Activated CD8-positive, alpha-beta T cell treated with anti-CD3 and anti-CD28 coated beads for 36 hours (primary cell): ENCODE data around the gene OOSP4A. TPM values are rescaled to one million over a fixed set of nuclear protein-coding genes. Genes with fewer than 3 reads are reported as not detected.

Experiments
- ATAC-seq: fragments of 200-7000 bp; cut with Tn5 transposase; one replicate; pipeline ENCODE4 v1.10.0; 2021; ENCODE audit warnings: mild to moderate bottlenecking, moderate library complexity
- CTCF ChIA-PET: fragments of 350-600 bp; sonication (Branson Sonifier 250); formaldehyde crosslinking; loops from one replicate; lab custom pipeline; 2021; ENCODE audit warnings: antibody characterized with exemption; lab: Charles Lee
- POLR2A ChIA-PET: fragments of 350-600 bp; sonication (Branson Sonifier 250); formaldehyde crosslinking; loops from one replicate; lab custom pipeline; 2021; ENCODE audit warnings: antibody characterized with exemption; lab: Charles Lee
- DNase-seq: peaks from one replicate; pipeline ENCODE4 v3.0.0-alpha.2; 2020
- H3K27ac Mint-ChIP-seq: one replicate; pipeline ENCODE4 v1.8.0; 2021; ENCODE audit warnings: mild to moderate bottlenecking, mixed read lengths
- H3K27me3 Mint-ChIP-seq: one replicate; pipeline ENCODE4 v1.8.0; 2021; ENCODE audit warnings: mixed read lengths
- H3K36me3 Mint-ChIP-seq: one replicate; pipeline ENCODE4 v1.8.0; 2021; ENCODE audit warnings: low read depth, mixed read lengths
- H3K4me1 Mint-ChIP-seq: one replicate; pipeline ENCODE4 v1.8.0; 2021; ENCODE audit warnings: low read depth, mixed read lengths
- H3K4me3 Mint-ChIP-seq: one replicate; pipeline ENCODE4 v1.8.0; 2021; ENCODE audit warnings: mild to moderate bottlenecking, moderate library complexity, mixed read lengths
- H3K9me3 Mint-ChIP-seq: one replicate; pipeline ENCODE4 v1.8.0; 2021; ENCODE audit warnings: mixed read lengths
- intact Hi-C: fragments of 100-400 bp; cut with micrococcal nuclease; formaldehyde crosslinking; loops from one replicate; pipeline ENCODE4 v1.10.0; 2022
- total RNA-seq, 2 experiments: library from RNA; stranded (reverse); gene quantifications; one replicate each; pipeline ENCODE4 v1.2.3, GENCODE V29; 2021
- TF ChIP-seq, protein P1 (sequence below): fragments of 200-600 bp; IDR thresholded peaks from one replicate; pipeline ENCODE4 v1.8.0; 2022; ENCODE audit warnings: antibody characterized with exemption, mild to moderate bottlenecking

The OOSP4A gene
- total RNA-seq, 2 experiments from 2014 or later, result not detected

- POLR2A ChIA-PET, result no interaction called here
- H3K27ac Mint-ChIP-seq, result no peak overlapping the region
- H3K9me3 Mint-ChIP-seq, result no peaks in the 10 kb centered on the region
- intact Hi-C loops, result no loop called here
- TF ChIP-seq, protein P1, sequence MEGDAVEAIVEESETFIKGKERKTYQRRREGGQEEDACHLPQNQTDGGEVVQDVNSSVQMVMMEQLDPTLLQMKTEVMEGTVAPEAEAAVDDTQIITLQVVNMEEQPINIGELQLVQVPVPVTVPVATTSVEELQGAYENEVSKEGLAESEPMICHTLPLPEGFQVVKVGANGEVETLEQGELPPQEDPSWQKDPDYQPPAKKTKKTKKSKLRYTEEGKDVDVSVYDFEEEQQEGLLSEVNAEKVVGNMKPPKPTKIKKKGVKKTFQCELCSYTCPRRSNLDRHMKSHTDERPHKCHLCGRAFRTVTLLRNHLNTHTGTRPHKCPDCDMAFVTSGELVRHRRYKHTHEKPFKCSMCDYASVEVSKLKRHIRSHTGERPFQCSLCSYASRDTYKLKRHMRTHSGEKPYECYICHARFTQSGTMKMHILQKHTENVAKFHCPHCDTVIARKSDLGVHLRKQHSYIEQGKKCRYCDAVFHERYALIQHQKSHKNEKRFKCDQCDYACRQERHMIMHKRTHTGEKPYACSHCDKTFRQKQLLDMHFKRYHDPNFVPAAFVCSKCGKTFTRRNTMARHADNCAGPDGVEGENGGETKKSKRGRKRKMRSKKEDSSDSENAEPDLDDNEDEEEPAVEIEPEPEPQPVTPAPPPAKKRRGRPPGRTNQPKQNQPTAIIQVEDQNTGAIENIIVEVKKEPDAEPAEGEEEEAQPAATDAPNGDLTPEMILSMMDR, result no peak
- no peaks in the 10 kb centered on the region for H3K4me1 Mint-ChIP-seq
- no peaks in the 10 kb centered on the region for H3K36me3 Mint-ChIP-seq
- DNase-seq, result no peak
- no peak for ATAC-seq
- CTCF ChIA-PET, result no interaction called here
- H3K4me3 Mint-ChIP-seq, result no peak overlapping the region
- peaks cover 7% of the 10 kb centered on the region for H3K27me3 Mint-ChIP-seq
These were observed 3.1 kb upstream of the OOSP4A start for GRCh38 chr11:59960502-59961381.

DNA sequence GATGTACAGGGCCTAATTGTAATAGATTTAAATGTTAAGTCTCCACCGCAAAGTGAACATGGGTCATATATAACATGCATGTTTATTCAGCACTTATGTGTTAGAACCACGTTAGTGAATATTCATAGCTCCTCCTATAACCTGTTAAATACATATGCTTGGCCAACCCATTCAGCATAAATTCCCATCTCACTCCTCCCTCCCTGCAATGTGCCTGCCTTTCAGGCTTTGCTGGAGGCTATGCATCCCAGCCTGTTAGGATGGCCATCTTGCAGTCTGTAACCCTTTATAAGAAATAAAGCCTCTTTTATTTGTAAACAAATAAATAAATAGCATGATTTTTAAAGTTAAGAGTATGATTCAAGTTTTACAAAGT lies 1.7 kb upstream of the OOSP4A start:
- TF ChIP-seq, protein P1, result no peak
- Mint-ChIP-seq H3K27me3 (peaks cover 7% of the 10 kb centered on the region), H3K27ac (no peak overlapping the region), H3K4me1 (no peaks in the 10 kb centered on the region), H3K9me3 (no peaks in the 10 kb centered on the region), H3K36me3 (no peaks in the 10 kb centered on the region), H3K4me3 (no peak overlapping the region)
- POLR2A ChIA-PET, result no interaction called here
- DNase-seq (no peak), ATAC-seq (no peak)
- CTCF ChIA-PET, result no interaction called here
- intact Hi-C loops, result no loop called here

DNA sequence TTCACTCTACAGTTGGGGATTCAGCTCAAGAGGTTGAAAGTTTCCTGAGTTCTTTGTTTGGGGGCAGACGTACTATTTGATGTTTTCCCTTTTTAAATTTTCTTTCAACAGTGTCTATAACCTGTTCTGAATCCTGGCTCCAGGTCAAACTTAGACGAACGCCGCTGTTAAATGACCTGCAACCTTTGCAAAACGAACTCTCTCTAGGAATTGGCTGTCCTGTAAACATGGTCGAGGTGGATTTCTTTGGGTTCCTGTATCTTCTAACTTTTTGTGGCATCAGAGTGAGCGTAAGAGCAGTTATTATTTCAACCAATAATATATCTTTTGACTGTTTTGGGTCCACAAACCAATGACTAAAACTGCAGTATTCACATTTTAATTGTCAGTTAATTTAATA lies 1.6 kb downstream of the OOSP4A start:
- Mint-ChIP-seq H3K4me1 (no peaks in the 10 kb centered on the region), H3K4me3 (no peak overlapping the region), H3K36me3 (no peaks in the 10 kb centered on the region)

DNA sequence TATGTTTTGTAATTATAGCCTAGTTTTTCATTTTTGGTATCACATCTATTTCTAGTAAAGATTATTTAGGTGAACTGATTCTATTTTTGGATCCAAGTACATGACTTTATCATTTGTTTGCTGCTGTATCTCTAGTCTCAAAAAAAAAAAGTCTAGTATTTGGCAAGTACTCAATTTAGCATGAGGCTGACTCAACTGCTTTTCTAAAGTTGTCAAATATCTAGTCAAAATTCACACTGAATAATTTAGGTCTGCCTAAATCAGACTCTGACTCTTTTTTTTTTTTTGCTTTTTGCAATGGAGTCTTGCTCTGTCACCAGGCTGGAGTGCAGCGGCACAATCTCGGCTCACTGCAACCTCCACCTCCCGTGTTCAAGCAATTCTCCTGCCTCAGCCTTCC lies 2.4 kb downstream of the OOSP4A start:
- DNase-seq (no peak), ATAC-seq (no peak)
- no peak overlapping the region for H3K4me3 Mint-ChIP-seq
- no peaks in the 10 kb centered on the region for H3K4me1 Mint-ChIP-seq
- H3K9me3 Mint-ChIP-seq, result no peaks in the 10 kb centered on the region
- intact Hi-C loops, result no loop called here
- no peak overlapping the region for H3K27ac Mint-ChIP-seq
- ChIA-PET POLR2A (no interaction called here), CTCF (no interaction called here)
- no peaks in the 10 kb centered on the region for H3K36me3 Mint-ChIP-seq
- TF ChIP-seq, protein P1, result no peak
- H3K27me3 Mint-ChIP-seq, result peaks cover 4% of the 10 kb centered on the region

More for the DNA sequence above, 1.6 kb downstream of the OOSP4A start:
- ChIA-PET CTCF (no interaction called here), POLR2A (no interaction called here)
- H3K27ac Mint-ChIP-seq, result no peak overlapping the region
- H3K27me3 Mint-ChIP-seq, result peaks cover 4% of the 10 kb centered on the region
- ATAC-seq (no peak), DNase-seq (no peak)
- no peaks in the 10 kb centered on the region for H3K9me3 Mint-ChIP-seq
- intact Hi-C loops, result no loop called here
- TF ChIP-seq, protein P1, result no peak

- DNase-seq (no peak), ATAC-seq (no peak)
- no peak overlapping the region for H3K4me3 Mint-ChIP-seq
- intact Hi-C loops, result no loop called here
- H3K4me1 Mint-ChIP-seq, result no peaks in the 10 kb centered on the region
- POLR2A ChIA-PET, result no interaction called here
- H3K9me3 Mint-ChIP-seq, result no peaks in the 10 kb centered on the region
- H3K36me3 Mint-ChIP-seq, result no peaks in the 10 kb centered on the region
- TF ChIP-seq, protein P1, result no peak
- no peak overlapping the region for H3K27ac Mint-ChIP-seq
- peaks cover 4% of the 10 kb centered on the region for H3K27me3 Mint-ChIP-seq
- CTCF ChIA-PET, result no interaction called here
These were observed 4.0 kb downstream of the OOSP4A start for GRCh38 chr11:59967677-59968394.
